DND-41 (cell line): Measurements from ENCODE around the gene ZNF30.

ENCODE experiments used
- EZH2 ChIP-seq: IDR thresholded peaks from 3 replicates; pipeline ENCODE4 v1.6.1; 2012; ENCODE audit warnings: borderline replicate concordance, low read depth, mild to moderate bottlenecking, moderate library complexity, low read length, inconsistent platforms; ENCODE audit not compliant: severe bottlenecking
- TF ChIP-seq, protein P1 (sequence below): IDR thresholded peaks from 2 replicates; pipeline ENCODE4 v1.5.1; 2012; ENCODE audit warnings: borderline replicate concordance, low read length, moderate library complexity, mild to moderate bottlenecking; ENCODE audit not compliant: poor library complexity, severe bottlenecking; ENCODE audit errors: extremely low read depth

DNA sequence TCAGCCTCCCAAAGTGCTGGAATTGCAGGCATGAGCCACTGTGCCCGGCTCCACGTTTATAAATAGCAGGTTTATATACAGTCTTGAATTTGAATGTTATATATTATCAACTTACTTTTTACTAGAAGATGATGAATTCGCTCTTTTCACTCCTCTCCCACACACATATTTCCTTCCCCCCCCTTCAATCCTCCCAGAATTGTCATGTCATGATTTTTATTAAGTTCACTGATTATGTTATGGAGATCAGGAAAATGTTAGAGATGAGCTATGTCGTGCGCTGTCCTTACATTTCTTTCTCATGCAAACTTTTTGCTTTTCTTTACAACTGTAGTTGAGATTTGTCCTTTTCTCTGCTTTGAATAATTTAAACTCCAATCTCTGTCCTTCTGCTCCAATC lies 55.6 kb downstream of the ZNF30 start:
- no peak for TF ChIP-seq EZH2
- TF ChIP-seq, protein P1, sequence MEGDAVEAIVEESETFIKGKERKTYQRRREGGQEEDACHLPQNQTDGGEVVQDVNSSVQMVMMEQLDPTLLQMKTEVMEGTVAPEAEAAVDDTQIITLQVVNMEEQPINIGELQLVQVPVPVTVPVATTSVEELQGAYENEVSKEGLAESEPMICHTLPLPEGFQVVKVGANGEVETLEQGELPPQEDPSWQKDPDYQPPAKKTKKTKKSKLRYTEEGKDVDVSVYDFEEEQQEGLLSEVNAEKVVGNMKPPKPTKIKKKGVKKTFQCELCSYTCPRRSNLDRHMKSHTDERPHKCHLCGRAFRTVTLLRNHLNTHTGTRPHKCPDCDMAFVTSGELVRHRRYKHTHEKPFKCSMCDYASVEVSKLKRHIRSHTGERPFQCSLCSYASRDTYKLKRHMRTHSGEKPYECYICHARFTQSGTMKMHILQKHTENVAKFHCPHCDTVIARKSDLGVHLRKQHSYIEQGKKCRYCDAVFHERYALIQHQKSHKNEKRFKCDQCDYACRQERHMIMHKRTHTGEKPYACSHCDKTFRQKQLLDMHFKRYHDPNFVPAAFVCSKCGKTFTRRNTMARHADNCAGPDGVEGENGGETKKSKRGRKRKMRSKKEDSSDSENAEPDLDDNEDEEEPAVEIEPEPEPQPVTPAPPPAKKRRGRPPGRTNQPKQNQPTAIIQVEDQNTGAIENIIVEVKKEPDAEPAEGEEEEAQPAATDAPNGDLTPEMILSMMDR: no peak
